GM13976 (cell line): ENCODE data around the gene ZCCHC8.
"Not testable (repeated sequence)": the region's sequence is repeated elsewhere in the genome, so short reads cannot be mapped to it uniquely, and the experiment has no call there.

ENCODE experiments used
- DNase-seq: peaks from one replicate; pipeline ENCODE4 v3.0.0; 2012; ENCODE audit warnings: low spot score
- in situ Hi-C: fragments of 300-500 bp; cut with MboI; formaldehyde crosslinking; loops from one replicate; pipeline ENCODE4 v1.12.0; 2022; ENCODE audit warnings: low sequenced_read_pairs, mixed read lengths, inconsistent platforms; ENCODE audit not compliant: unreplicated experiment
- TF ChIP-seq, protein P1 (sequence below): IDR thresholded peaks from 2 replicates; pipeline ENCODE4 v1.5.1; 2012; ENCODE audit warnings: borderline replicate concordance, mild to moderate bottlenecking; ENCODE audit not compliant: insufficient read depth; ENCODE audit errors: extremely low read depth, missing control alignments, control extremely low read depth

Gene ZCCHC8

DNA sequence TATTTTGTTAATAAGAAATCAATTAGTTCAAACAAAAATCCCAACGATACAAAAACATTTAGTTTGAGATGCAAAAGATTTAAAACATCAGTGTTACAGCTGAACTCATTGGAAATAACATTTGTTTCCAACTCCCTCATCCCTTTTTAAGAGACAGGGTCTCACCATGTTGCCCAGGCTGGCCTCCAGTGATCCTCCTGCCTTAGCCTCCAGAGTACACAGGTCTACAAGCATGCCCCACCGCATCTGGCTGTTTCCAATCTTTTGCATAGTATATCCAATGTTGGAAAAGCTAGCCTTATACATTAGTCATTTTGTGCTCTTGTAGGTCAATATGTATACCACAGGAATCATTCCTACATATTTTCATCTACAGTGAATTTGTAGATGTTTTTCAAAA lies 14.5 kb upstream of the ZCCHC8 start:
- in situ Hi-C loops: no loop called here
- TF ChIP-seq, protein P1, sequence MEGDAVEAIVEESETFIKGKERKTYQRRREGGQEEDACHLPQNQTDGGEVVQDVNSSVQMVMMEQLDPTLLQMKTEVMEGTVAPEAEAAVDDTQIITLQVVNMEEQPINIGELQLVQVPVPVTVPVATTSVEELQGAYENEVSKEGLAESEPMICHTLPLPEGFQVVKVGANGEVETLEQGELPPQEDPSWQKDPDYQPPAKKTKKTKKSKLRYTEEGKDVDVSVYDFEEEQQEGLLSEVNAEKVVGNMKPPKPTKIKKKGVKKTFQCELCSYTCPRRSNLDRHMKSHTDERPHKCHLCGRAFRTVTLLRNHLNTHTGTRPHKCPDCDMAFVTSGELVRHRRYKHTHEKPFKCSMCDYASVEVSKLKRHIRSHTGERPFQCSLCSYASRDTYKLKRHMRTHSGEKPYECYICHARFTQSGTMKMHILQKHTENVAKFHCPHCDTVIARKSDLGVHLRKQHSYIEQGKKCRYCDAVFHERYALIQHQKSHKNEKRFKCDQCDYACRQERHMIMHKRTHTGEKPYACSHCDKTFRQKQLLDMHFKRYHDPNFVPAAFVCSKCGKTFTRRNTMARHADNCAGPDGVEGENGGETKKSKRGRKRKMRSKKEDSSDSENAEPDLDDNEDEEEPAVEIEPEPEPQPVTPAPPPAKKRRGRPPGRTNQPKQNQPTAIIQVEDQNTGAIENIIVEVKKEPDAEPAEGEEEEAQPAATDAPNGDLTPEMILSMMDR: no peak
- DNase-seq: no peak

DNA sequence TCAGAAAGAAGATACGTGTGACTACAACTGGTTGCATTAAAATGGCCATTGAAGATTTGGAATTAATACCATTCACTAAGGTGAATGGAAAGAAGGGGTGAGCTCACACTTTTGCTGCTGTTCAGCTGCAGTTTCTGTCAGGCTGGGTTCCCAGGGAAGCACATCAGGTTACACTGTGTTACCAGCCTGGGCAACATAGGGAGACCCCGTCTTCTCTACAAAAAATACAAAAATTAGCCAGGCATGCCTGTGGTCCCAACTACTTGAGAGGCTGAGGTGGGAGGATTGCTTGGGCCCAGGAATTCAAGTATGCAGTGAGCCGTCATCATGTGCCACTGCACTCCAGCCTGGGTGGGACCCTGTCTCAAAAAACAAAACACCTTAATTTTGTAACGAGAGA lies 12.9 kb upstream of the ZCCHC8 start:
- DNase-seq: no peak
- in situ Hi-C loops: no loop called here
- TF ChIP-seq, protein P1: no peak

DNA sequence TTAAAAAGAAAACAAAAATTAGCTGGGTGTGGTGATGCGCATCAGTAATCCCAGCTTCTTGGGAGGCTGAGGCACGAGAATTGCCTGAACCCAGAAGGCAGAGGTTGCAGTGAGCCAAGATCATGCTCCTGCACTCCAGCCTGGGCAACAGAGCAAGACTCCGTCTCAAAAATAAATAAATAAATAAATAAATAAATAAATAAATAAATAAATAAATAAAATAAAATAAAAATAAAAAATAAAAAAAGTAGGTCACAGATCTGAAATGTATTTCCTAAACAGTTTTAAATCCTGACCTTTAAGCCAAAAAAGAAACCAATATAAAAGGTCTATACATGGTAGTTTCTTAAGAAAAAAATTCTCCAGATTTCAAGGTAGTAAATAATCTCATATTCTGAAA lies 12.3 kb upstream of the ZCCHC8 start:
- in situ Hi-C loops, DNase-seq: not testable (repeated sequence)

DNA sequence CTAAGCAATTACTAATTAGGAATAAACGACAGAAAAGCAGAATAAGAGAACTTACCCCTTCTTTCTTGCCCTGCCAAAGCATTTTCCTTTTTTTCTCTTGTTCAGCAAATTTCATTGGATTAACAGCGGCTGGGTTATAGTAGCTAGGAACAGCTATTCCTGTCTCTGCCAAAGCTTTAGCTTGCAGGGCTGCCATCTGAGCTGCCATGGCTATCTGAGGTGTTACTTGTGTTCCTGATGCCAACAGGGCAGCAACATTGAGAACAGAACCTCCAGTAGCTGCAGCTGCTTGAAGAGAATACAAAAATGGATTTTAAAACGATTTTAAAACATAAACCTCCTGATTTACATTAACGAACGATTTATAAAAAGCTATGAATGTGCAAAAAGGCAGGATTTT lies 7.4 kb upstream of the ZCCHC8 start:
- TF ChIP-seq, protein P1: no peak
- DNase-seq: no peak
- in situ Hi-C loops: no loop called here

DNA sequence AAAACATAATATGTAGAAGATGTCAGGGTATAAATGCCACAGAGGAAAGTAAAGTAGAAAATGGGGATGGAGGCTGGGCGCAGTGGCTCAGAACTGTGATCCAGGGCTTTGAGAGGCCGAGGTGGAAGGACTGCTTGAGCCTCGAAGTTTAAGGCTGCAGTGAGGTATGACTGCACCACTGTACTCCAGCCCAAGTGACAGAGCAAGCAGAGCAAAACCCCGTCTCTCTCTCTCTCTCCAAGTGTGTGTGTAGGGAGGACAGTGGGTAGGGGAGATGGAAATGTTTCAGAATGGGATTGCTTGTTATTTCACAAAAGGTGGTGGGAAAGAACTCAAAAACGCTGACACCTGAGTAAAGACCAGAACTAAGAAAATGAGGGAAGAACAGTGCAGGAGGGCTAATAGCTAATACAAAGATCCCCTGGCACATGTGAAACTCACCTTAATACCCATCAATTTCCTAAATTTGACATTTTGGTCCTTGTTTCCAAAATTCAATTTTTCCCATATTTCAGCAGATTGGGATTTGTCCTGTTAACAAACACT lies 5.7 kb upstream of the ZCCHC8 start:
- in situ Hi-C loops: no loop called here
- no peak for DNase-seq
- TF ChIP-seq, protein P1: no peak

DNA sequence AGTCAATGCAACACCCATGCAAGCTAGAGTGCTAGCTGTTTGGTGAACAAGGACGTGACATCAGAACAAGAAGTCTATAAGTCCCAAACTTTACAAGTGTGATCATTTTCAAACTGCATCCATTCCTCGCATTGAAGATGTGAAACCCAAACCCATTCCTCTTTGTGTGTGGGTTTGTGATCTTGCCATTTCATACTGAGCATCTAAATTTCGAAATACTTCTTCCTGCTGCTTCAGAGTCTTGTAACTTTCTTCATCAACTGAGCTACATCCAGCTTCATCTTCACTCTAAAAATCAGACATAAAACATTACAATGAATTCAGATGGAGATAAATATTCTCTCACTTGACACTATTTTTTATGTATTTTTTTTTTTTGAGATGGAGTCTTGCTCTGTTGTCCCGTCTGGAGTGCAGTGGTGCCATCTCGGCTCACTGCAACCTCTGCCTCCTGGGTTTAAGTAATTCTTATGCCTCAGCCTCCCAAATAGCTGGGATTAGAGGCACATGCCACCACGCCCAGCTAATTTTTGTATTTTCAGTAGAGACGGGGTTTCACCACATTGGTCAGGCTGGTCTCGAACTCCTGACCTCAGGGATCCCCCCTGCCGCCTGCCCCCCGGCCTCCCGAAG lies 4.8 kb upstream of the ZCCHC8 start:
- DNase-seq: no peak
- in situ Hi-C loops: no loop called here
- TF ChIP-seq, protein P1: no peak

DNA sequence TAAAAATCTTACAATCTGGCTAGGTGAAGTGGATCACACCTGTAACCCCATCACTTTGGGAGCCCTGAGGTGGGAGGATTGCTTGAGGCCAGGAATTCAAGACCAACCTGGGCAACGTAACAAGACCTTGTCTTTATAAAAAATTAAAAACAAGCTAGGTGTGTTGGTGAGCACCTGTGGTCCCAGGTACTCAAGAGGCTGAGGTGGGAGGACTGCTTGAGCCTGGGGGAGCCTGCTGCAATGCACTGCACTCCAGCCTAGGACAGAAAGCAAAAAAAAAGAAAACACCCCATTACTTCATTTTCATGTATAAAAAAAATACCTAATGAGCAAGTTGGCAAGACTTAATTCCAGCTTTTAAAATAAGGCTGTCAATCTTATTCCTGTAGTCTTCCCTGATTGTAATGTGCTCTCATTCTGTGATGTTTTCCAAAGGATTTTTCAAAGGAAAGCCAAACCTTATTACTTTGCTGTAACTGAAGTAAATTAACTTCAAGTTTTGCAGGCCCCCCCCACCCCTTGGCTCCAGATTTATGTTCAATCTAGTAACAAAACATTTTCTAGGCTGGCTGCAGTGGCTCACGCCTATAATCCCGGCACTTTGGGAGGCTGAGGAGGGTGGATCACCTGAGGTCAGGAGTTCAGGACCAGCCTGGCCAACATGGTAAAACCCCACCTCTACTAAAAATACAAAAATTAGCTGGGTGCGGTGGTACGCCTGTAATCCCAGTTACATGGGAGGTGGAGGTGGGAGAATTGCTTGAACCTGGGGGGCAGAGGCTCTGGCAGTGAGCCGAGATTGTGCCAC lies 3.3 kb upstream of the ZCCHC8 start:
- TF ChIP-seq, protein P1: no peak
- no peak for DNase-seq
- in situ Hi-C loops: no loop called here
